Neural cell (in vitro differentiated cells): ENCODE data around the gene MAPK1.
"Not testable (repeated sequence)": the region's sequence is repeated elsewhere in the genome, so short reads cannot be mapped to it uniquely, and the experiment has no call there.

Source experiments
- EP300 ChIP-seq: fragments of 450-650 bp; conservative IDR thresholded peaks from 2 replicates; pipeline ENCODE4 v1.6.1; 2014; ENCODE audit warnings: antibody characterized with exemption, mild to moderate bottlenecking, moderate library complexity; ENCODE audit not compliant: poor library complexity, severe bottlenecking
- MXI1 ChIP-seq: fragments of 450-650 bp; conservative IDR thresholded peaks from 2 replicates; pipeline ENCODE4 v1.6.1; 2014; ENCODE audit warnings: antibody characterized with exemption, mild to moderate bottlenecking; ENCODE audit not compliant: poor library complexity, severe bottlenecking
- RAD21 ChIP-seq: fragments of 450-650 bp; conservative IDR thresholded peaks from 2 replicates; pipeline ENCODE4 v1.6.1; 2014; ENCODE audit warnings: antibody characterized with exemption, mild to moderate bottlenecking, moderate library complexity
- TF ChIP-seq, protein P1 (sequence below): fragments of 450-650 bp; IDR thresholded peaks from 2 replicates; pipeline ENCODE4 v1.5.1; 2014; ENCODE audit warnings: antibody characterized with exemption, mild to moderate bottlenecking, moderate library complexity; ENCODE audit not compliant: poor library complexity, severe bottlenecking

DNA sequence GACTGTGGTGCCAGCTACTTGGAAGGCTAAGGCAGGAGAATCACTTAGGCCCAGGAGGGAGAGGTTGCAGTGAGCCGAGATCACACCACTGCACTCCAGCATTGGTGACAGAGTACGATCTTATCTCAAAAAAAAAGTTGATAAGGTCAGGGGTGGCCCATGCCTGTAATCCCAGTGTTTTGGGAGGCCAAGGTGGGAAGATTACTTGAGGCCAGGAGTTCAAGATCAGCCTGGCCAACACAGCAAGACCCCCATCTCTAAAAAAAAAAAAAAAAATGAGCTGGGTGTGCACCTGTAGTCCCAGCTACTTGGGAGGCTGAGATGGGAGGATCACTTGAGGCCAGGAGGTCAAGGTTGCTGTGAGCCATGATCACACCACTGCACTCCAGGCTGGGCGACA, 138.3 kb downstream of the MAPK1 start:
- TF ChIP-seq EP300, MXI1, RAD21: not testable (repeated sequence)
- TF ChIP-seq, protein P1, sequence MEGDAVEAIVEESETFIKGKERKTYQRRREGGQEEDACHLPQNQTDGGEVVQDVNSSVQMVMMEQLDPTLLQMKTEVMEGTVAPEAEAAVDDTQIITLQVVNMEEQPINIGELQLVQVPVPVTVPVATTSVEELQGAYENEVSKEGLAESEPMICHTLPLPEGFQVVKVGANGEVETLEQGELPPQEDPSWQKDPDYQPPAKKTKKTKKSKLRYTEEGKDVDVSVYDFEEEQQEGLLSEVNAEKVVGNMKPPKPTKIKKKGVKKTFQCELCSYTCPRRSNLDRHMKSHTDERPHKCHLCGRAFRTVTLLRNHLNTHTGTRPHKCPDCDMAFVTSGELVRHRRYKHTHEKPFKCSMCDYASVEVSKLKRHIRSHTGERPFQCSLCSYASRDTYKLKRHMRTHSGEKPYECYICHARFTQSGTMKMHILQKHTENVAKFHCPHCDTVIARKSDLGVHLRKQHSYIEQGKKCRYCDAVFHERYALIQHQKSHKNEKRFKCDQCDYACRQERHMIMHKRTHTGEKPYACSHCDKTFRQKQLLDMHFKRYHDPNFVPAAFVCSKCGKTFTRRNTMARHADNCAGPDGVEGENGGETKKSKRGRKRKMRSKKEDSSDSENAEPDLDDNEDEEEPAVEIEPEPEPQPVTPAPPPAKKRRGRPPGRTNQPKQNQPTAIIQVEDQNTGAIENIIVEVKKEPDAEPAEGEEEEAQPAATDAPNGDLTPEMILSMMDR = not testable (repeated sequence)
